ENCODE results near the gene TRIM40.

Gene TRIM40, protein sequence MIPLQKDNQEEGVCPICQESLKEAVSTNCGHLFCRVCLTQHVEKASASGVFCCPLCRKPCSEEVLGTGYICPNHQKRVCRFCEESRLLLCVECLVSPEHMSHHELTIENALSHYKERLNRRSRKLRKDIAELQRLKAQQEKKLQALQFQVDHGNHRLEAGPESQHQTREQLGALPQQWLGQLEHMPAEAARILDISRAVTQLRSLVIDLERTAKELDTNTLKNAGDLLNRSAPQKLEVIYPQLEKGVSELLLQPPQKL

DNA sequence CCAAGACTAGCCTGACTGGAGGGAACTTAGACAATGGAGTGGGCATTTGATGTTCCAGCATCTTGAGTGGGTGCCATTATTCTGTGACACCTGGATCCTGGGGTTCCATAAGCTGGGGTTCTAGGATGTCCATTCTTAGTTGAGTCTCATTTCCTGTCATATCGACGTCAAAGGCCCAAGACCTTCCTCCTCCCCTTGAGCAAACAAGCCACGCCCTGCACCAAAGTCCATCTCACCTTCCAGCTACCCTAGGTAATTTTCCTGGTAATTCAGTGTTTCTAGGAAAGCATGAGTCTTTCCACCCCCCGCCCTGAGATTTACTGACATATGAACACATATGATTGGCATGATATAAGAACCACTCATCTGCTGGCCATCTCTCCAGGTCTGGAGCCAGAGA lies at the start of gene TRIM40:
TRIM40 (plus strand) TSS at position 384 of the 400 bp plus-strand sequence. CDS start 897 bp downstream, outside the sequence.
- DNase-seq (ENCODE audit: low read depth) = no peak

DNA sequence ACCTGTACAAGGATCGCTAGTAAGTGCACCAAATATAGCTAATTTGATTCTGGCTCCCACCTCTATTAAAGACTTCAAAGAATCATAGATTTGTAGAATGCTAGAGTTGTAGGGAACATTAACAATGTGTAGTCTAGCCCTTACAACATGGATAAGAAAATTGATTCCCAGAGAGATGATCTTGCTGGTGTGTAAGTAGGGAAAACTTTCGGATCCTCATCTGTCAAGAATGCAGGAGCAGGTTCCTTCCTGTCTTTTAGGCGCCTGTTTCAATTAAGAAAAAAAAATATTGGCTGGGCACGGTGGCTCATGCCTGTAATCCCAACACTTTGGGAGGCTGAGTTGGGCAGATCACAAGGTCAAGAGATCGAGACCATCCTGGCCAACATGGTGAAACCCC lies 48.1 kb upstream of the TRIM40 start:
- DNase-seq (ENCODE audit: low read depth) = no peak

DNA sequence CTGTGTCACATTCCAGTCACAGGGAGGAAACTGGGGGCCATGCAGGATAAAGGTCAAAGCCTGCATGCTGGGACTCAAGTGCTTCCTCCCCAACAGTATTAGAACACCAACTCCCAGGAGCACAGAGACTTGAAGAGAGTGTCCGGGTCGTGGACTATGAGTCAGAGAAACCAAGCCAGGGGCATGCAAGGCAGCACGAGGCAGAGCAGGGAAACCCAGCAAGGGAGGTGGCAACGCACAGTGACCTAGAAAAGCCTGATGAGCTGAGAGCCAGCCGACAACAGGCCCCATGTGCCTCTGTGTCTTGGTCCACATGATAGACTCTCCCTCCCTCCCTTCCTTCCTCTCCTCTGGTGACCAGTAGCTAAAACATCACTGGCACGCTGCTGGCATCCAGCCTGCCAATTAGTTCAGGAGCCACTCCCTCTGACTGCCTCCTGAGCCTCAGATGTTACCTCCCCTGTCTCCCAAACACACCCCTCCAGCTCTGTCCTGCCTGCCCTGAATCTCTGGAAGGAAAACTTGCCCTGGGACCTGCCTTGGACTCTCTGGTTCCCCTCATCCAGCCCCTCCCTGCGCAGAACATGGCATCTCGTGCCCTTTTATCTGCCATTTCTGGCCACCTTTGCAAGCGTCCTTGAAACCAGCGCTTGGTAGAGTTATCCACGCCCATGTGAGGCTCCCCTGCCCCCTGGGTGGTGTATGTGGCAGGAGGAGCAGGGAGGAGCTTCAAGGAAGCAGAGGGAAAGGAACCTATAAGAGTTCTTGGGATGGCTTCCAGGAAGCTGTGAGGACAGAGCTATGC lies 44.2 kb upstream of the TRIM40 start:
- no peak for DNase-seq (ENCODE audit: low read depth)

DNA sequence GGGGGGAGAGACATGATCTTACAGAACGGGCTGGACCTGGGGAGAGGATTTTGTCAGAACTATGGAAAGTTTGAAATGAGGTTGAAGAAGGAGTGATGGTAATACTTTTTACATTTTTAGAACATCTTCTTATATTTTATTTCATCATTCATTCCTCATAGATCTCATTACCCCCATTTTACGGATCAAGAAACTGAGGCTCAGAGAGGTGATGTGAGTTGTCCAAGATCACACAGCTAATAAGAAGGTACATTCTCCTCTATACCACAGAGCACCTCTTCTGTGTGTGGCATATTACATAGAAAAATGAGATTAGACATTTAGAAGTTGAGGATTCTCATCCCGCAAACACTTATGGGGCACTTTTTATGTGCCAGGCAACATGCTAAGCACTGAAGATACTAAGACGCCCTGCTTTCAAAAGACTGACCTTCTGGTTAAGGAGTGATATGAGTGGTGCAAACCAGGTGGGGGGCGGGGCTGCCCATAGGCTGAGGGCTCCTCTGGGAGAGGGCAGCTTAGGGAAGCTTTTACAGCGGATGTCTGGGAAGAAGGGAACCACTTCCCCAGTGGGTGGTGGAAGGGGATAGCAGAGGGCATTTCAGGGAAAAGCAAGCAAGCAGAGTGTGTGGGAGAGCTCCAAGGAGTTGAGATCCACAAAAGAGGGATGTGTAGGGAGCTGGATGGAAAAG lies 42.9 kb upstream of the TRIM40 start:
- no peak for DNase-seq (ENCODE audit: low read depth)

DNA sequence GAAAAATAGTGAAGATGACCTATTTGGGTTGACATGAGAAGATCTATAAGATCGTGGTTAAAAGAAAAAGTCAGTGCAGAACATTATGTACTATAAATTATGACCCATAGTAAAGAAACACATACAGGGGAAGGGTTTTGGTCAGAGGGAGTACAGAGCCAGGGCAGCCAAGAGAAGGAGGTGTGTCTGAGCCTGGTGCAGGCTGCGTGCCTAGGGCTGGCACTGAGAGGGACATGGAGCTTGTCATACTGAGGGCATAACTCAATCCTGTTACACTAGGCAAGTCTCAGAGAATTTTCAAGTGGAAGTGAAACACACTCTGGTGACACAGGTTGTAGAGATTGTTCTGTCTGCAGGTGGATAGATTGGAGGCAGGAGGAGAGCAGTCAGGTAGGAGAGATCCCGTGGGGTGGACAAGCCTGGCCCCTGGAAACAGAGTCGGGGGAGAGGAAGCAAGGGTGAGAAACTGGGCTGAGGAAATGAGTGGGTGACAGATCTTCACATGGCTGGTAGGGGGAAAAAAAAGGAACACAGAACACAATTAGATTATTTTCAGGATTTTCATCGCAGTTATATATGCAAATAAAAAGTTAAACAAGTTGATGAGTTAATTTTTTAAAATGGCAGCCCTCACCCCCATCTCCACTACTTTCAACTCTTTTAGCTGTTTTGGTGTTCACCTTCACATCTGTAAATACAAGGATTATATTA lies 41.8 kb upstream of the TRIM40 start:
- no peak for DNase-seq (ENCODE audit: low read depth)

DNA sequence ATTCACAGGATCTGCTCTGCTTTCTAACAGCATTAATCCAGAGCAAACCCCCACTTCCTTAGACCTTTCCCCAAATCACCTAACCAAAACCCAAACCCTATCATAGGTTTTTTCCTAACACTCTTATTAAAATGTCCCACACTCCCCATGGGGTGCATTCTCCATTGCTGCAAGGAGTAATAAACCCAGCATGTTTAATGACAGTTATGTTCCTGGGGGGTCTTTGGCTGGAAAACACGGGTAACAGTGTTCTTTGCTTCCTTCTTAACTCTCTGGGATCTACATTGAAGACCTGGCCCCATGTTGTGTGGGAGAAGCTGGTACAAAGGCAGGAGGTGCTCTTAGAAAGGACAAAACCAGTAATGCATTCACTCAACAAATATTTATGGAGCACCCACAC lies 39.1 kb upstream of the TRIM40 start:
- no peak for DNase-seq (ENCODE audit: low read depth)

DNA sequence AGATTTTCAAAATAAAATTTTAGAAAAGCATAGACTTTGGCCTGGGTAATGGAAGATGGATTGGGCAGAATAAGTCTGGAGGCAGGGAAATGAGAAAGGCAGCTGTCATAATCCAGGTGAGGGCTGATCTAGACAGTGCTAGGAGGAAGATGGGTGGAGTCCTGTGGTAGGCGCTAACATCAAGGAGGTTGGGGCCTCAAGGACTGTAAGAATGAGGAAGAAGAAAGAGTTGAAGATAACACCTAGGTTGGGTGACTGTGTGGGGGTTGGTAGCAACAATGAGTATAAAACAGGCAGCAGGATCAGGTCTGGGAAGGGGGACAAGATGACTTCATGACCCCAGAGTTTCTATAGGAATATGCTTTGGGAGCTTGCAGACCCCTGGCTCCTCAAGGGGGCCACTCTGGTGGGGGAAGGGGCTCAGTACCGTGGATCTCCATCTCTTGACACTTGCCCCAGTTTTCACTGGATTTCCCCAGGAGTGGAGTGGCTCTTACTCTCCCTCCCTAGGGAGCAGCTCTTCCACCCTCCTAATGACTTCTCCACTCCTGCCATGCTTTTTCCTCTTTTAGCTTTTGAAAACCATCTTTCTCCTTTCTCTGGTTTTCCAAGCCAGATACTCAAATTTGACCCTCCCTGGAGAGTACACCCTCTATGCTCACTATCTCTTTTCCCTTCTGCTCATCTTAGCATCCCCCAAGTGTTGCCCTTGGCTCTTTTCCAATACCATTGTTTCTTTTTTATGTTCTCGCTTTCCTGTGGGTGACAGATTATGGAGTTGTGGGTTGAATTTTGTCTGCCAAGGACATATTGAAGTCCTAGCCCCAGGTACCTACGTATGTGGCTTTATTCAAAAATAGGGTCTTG lies 37.8 kb upstream of the TRIM40 start:
- no peak for DNase-seq (ENCODE audit: low read depth)

DNA sequence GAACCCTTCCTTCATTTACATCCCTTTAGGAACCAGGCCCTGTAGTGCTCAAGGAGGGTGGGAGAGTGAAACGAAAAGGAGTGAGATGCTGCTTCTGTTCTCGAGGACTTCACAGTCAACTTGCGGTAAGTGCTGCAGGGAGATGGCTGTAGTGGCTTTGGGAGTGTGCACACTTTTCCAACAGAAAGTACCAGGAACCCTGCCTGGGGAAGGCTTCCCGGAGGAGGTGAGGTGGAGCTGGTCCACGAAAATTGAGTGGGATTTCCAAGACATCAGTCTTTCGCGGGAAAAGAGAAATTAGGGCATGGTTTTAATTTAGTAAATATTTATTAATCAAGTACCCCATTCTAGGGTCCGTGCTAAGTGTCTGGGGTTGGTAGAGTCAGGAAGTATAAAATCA lies 35.8 kb upstream of the TRIM40 start:
- no peak for DNase-seq (ENCODE audit: low read depth)

DNA sequence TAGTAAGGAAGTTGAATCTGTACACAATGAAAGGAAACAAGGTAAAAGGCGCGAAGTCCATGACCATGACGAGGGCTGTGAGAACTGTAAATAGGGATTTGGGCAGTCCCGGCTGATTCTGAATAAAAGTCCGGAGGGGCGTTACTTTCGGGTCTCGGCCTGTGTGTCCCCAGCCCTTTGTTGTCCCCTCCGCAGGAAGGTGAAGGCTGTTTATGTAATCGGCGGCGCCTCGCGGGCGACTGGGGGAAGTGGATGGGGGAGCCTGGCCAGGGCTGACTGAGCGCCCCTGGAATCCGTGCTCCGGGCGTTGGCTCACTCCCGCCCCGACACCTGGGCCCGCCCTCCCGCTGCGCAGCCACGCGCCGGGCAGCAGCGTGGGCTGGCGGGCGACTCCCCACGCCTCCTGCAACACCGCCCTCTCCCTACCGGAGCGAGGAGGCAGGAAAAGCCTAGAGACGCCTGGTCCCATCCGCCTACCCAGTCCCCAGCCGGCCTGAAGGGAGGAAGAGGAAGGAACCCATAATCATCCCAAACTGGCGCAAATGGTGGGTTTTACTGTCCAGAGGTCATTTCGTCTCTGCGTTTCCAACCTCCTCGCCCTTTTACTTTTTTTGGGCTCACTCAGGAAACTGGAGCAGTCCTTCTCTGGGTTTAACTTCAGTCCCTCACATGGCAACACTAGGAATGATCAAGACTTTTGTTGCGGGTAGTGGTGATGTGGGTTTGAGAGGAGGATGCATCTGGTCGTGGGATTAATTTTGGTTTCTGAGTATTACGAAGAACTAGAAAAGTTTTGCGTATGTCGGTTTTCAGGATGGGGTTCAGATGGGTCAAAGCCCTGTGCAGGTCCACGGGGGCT lies 35.1 kb upstream of the TRIM40 start:
- DNase-seq (ENCODE audit: low read depth) = no peak

DNA sequence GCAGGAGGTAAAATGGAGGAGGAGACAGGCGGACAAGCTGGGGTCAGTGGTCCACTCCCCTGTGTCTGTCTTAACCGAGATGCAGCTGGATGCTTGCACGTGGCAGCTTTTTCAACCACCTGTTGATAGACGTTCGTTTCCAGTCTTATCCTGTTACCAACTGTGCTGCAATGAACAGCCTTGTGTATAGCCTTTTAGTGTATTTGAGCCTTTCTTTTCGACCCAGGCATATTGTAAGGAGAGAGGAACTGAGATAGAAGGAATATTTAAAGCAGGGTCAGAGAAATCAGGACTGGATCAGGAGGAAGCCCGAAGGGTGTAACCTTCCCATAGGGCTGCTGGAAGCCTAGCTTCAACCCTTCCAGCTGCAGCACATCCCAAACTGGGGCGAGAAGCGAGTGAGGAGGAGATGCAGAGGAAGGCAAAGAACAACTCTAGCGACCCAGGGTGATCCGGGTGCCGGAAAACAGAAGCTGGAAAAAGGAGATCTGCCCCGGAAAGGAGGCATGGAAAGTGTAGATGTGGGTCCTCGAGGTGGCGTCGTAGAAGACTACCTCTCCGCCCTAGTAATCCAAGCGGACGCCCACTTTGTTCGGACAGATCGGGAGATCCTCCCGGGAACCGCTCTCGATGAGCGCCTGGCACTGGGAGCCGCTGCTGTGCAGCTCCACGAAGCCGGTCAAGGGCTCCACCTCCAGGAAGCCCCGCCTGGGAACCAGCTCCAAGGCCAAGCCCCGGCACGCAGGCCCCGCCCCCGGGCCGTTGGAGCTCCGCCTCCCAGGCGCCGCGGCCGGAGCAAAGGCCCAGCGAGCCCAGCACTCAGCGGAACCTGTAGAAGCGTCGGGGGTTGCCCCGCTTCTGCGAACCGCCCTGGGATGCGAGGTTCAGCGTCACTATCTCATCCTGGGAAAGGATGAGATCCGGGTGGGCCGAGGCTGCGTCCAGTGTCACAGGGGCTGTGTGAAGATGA lies 34.2 kb upstream of the TRIM40 start:
- DNase-seq (ENCODE audit: low read depth) = peak; percentile 41

DNA sequence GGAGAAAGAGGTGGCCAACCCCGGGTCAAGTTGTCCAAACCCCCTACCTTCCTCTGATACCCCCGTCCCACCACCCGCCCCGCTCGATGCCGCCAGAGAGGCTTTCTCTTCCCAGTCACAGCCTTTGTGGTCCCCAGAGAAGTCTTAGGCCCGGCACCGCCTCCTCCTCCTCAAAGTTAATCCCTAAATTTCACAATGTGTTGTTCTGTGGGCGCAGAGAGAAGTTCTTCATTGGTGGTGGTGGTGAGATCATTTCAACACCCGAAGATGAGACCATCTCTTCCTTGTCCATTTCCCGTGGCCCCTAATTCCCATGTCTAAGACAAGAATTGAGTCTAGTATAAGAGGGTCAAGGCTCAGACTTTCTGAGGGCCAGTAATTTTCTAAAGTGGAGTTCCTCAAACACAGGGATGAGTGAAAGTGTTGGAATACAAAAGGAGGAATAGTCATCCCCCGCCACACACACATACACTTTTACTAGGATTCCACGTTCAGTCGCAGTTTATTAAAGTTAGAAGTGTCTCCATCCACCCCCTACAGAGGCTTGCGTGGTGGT lies 33.4 kb upstream of the TRIM40 start:
- no peak for DNase-seq (ENCODE audit: low read depth)

DNA sequence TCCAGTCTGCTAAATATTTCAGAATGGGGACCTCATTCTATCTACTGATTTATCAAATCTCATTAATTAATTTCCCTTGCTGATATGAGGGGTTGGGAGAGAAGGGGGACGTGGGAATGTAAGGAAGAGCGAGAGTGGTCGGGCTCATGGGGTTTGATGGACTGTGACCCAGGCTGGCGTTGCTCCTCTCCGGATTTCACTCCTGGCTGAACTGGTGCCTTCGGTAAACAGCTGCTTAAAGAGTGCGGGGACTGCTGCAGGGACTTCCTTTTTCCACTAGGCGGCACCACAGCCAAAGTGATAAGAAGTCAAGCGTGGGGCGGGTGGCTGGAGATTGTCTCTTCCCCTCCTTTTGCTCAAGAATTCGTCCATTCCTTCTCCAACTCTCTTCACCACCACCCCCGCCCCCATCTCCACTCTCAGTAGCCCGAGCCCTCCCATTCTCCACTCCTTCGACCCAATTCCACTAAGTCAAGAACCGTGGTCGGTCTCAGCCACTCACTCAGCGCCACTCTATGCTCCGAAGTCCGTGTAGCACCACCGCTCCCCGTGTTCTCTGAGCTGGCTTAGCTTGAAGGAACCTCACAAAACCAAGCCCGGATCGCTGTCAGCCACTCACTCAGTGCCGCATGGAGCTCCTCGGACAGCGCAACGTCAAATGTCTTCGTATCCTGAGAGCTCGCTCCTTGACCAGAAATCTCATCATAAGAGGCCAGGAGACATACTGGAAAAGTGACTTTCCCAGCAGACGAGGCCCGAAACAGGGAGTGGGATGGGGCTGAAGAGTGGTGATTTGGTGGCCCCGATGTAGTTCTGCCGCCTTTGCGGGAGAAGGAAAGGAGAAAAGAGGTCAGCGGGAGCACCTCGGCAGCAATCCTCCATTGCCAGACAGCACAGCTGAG lies 32.7 kb upstream of the TRIM40 start:
- peak; percentile 76 for DNase-seq (ENCODE audit: low read depth)

DNA sequence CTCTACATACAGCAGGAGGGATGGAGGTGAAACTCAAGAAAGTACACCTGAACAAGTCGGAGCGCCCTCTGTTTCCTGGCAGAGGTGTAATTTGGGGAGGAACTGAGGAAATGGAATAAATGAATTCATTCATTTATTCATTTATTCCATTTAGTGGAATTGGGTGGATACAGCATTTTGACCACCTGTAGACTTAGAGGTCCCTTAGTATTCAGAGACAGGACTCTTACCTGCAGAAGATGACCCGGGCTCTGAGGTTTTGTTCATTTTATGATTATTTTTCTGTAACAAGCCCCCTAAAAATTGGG lies 32.1 kb upstream of the TRIM40 start:
- DNase-seq (ENCODE audit: low read depth) = no peak

DNA sequence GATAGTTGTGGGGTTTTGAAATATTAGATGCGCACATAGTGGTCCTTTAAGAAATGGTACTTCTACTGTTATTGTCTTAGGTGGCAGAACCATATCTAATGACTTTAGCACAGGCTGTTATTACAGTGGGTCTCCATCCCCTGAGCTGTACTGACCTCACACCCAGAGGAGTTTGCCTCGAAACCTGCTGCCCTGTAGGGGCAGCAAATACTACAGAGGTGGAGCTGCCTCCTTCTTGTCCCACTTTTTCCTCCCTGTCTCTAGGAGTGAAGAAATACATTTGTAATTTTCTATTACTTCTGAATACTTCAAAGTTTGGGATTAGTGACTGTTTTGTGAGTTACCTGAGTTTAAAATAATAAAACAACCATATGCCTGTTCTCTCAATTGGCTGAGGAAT lies 31.3 kb upstream of the TRIM40 start:
- DNase-seq (ENCODE audit: low read depth) = no peak

DNA sequence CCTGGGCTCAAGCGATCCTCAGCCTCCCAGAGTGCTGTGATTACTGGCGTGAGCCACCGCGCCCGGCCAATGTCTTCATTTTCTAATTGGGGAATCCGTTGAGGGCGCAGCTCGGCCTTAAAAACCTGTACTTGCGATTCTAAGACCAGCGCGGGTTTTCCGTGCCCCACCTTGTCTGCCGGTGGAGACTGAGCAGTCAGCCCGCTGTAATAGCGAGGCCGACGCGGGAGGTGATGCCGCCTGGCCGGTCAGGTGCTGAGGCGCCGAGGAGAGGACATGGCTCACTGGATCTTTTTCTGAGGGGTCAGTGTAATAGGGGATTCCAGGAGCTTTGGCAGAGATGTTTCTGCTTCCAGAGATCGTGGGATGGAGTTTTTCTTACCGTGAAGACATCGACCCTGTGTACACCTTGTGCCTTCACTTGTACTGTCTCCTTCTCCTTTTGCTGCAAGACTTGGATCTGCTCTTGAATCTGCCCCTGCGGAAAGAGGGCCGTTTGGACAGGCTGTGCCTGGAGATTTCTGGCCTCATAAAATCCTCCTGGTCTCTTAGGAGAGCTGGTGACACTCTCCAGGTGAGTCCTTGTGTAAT lies 24.6 kb upstream of the TRIM40 start:
- no peak for DNase-seq (ENCODE audit: low read depth)

DNA sequence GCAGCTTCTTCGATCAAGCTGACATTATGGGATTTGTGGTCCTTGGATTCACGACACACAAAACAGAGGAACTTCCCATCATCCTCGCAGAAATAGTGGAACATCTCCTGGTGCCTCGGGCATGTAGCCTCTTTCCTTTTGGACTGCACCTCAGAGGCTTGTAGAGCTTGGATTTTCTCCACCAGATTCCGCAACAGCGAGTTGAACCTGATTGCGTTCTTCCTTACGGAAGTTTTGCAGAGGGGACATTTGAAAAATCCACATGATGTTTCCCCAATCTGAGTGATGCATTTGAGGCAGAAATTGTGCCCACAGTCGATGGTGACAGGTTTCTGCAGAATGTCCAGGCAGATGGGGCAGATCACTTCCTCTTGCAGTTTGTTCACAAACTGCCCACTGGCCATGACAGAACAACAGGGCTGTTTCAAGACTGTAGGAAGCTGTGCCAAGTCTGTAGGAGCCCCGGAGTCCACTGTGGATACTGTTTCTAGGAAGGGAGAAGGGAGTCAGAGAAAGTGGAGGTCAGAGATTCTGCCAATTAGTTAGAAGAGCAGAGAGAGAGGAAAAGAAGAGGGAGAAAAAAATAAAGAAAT lies 23.4 kb upstream of the TRIM40 start:
- no peak for DNase-seq (ENCODE audit: low read depth)
